GM21737 (cell line): ENCODE measurements around the gene MYO18B.

Experiments used
- ATAC-seq: cut with Tn5 transposase; IDR thresholded peaks from one replicate; pipeline ENCODE4 v1.9.1; 2021; ENCODE audit warnings: mild to moderate bottlenecking, moderate library complexity; ENCODE audit not compliant: unreplicated experiment

The MYO18B gene

DNA sequence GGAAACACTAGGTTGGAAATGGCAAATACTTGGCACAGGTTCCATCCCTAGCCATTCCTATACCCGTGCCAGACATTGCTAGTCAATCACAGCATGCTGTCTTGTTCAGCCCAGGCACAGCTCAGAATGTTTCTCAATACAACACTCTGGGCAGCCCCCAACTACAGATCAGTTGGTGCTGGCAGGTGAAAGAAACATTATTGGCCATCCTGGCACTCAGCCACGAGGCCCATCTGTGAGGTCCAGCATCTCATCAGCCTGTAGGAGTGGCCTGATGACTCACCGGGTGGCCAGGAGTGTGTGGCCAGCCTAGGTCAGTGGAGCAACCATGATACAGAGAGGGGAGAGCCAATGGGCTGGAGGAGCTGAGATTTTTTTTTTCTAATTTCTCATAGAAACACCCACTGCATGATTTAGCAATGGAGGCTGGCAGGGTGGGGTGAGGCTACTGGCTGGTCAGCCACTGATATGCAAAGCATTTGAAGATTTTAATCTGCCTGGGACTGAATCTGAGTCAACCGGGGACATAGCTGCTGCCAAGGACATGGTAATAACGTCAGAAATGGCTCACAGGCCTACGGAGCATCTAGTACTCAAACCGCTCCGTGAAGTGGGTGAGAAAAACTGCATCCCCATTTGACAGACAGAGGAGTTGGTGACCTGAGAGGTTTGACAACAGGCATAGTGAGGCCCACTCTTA, 5.4 kb downstream of the MYO18B start:
- no peak for ATAC-seq

DNA sequence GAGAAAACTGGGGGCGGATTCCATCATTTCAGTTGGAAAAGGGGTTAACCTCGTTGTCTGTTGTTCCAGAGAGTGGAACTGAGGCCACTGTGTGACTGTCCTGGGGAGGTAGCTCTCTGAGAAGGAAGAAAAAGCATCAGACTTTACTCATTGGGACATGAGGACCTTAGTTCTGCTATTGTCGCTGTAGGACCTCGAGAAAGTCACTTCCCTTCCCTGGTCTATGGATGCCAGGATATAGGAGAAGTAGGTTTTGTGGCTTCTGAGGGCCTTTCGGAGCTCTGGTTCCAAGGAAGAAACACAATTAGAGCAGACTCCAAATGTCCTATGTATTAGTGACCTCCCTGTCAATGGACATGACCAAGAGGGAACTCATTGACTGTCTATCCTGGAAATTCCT, 6.2 kb downstream of the MYO18B start:
- ATAC-seq: no peak

DNA sequence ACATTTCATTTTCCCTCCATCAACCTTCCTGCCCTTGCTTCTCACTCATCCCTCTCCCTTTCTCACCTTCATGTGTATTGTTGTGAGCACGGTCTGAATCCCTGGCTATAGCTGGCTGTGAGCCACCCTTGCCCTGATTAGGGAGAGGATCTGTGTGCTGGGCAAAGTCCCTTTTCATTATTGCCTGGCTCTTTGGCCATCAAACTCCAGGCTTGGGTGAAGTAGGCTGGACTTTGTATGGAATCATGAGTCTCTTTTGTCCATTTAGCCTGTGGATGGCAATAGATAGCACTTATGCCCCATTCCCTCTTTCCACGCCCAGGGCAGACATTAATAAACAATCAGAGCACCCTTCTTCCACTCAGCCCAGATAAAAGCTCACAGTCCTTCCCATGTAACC, 6.7 kb downstream of the MYO18B start:
- no peak for ATAC-seq

DNA sequence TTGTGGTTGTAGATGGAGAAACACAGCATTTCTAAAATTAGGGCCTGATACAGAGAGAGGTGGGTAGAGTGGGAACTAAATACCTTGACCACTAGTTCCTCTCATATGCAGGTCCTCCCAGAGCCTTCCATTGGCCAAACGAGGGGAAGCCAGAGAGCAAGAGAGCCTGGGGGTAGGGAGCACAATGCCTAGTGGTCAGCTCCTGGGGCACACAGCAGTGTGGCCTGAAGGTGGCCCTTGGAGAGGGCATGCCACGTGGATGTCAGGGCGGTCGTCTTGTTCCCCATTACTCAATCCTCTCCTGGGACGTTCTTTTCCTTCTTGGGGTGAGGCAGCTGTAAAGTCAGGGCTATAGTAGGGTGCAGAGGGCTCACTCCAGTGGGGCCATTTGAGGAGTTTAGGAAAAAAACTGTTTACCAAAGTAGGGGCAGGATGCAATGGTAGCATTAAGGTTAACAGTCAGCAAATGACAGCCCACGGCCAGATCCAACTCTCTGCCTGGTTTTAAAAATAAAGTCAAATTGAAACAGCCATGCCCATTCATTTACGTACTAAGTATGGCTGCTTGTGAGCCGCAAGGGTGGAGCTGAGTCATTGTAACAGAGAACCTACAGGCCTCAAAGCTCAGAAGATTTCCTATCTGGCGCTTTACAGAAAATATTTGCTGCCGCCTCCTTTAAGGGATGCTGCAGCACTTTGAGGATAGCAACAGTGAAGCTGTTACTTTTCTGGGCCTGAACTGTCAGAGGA, 7.6 kb downstream of the MYO18B start:
- ATAC-seq: no peak

DNA sequence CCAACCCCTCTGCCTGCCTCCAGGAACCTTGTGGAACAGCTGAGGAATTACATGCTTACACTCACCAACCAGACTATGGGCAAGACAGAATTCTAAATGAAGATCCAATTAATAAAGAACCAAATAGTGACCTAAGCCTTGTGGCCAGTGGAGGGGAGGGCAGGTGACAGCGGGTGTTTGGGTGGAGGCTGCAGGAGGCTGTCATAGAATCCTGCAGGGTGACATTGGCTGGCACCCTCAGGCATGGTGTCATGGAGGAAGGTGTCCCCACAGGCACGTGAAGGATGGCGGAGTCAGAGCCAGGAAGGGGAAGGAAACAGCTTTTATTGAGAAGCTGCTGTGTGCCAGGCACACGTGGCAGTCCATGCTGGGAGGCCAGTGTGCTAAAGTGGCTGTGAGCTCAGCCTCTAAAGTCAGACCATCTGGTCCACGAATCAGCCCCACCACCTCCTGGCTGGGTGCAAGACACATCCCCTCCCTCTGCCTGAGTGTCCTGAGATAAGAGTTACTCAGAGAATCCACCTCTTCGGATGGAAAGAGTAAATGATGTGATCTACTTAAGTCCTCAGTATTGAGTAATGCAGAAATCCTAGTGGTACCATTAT, 8.7 kb downstream of the MYO18B start:
- no peak for ATAC-seq

DNA sequence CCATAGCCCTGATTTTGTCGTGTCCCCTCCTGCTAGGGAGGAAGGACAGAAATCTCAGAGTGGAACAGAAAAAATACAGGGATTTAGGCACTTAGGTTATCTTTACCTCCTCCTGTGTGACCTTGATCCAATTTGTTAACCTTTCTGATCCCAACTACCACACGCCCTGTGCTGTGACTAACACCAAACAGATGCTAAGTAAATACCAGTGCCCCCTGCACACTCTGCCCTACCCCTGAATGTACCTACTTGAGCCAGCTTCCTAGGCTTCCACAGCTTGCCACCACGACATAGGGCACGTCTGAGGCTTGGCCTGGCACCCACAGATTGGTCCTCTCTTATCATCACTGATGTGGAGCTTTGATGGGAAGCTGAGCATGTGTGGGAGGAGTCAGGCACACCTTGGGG, 9.2 kb downstream of the MYO18B start:
- no peak for ATAC-seq

DNA sequence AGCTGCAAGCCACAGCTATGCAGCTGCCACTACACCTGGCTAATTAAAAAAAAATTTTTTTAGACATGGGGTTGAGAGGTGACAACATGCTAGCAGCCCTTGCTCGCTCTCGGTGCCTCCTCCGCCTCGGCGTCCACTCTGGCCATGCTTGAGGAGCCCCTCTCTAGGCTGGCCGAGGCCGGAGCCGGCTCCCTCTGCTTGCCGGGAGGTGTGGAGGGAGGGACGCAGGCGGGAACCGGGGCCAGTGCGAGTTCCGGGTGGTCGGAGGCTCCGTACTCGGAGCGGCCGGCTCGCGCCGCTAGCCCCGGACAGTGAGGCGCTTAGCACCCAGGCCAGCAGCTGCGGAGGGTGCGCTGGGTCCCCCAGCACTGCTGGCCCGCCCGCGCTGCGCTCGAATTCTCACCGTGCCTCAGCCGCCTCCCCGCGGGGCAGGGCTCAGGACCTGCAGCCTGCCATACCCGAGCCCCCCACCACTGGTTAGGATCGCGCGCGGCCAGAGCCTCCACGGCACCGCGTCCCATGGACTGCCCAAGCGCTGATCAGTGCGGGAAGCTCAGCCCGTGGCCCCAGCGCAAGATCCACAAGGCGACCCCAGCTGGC, 10.7 kb downstream of the MYO18B start:
- ATAC-seq: no peak

DNA sequence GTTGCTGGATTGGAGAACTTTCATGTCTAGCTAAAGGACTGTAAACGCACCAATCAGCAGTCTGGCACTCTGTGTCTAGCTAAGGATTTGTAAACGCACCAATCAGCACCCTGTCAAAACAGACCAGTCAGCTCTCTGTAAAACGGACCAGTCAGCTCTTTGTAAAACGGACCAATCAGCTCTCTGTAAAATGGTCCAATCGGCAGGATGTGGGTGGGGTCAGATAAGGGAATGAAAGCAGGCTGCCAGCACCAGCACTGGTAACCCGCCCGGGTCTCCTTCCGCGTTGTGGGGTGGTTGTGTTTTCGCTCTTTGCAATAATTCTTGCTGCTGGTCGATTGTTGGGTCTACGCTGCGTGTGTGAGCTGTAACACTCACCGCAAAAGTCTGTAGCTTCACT, 11.3 kb downstream of the MYO18B start:
- no peak for ATAC-seq

DNA sequence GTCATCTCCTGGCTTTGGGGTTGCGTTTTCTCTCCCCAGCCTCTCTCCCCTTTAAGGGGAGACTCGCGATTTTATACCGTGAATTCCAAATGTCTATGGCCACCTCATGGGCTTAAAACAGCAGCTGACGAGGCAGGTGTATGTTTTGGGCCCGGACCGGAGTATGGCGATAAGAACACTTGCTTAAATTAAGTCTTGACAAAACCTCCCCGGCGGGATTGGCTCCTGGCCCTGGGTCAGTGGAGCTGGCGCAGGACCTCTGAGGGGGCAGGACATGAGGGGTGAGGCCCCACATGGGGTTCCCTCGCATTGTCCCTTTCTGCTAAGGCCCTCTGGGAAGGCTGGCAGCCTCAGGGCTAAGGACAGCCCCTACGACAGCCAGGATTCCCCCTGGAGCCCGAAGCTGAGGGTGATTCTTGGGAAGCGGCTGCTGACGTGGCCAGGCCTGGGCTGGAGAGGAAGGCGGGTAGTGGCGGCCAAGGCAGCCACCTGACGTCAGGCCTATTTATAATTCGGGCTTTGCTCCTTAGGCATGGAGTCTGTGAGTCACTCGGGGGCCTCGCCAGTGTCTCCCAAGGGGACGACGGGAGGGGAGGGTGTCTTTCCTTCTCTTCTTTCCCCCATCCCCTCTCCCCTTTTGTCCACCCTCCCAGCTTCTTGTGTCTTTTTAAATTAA, 12.7 kb downstream of the MYO18B start:
- no peak for ATAC-seq

DNA sequence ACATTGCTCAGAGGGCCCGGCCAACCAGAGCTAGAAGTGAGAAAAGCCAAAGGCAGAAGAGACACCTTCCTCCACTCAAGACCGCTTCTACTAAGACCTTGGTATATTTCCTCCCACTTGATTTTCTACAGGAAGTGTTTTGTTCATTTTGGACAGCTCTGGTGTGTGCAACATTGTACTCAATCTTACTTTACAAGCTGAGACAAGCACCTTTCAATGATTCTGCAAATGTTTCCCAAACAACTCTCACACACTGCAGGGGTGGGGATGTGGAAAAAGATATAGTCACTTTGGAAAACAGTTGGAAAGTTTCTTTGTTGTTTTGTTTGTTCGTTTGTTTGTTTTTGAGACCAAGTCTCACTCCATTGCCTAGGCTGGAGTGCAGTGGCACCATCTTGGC, 15.7 kb downstream of the MYO18B start:
- ATAC-seq: no peak

DNA sequence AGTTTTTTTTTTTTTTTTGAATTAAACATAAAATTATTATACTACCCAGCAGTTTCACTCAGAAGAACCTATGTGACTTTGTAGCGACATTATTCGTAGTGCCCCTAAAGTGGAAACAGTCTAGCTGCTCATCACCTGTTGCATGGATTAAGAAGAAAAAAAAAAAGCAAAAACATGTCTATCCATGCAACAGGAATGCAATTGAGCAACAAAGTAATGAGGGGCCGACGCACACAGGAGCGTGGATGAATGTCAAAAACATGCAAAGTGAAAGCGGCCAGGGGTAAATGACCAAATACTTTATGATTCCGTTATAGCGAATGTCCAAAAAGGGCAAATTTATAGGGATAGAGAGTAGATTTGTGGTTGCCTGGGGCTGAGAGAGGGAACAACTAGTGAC, 16.3 kb downstream of the MYO18B start:
- ATAC-seq: no peak

DNA sequence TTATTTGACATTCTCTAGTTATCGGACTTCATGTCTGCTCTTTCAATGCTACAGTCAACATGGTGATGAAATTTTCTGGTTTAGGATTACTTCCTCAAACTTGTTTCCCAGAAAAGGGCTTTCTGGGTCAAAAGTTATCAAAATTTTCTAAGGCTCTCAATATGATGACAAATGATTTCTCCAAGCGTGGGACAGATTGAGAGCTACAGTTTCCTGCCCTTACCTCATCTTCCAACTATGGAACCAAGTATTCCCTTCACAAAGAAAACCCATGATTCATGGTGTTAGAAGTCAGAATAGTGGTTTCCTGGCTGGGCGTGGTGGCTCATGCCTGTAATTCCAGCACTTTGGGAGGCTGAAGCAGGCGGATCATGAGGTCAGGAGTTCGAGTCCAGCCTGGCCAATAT, 17.8 kb downstream of the MYO18B start:
- ATAC-seq: no peak

DNA sequence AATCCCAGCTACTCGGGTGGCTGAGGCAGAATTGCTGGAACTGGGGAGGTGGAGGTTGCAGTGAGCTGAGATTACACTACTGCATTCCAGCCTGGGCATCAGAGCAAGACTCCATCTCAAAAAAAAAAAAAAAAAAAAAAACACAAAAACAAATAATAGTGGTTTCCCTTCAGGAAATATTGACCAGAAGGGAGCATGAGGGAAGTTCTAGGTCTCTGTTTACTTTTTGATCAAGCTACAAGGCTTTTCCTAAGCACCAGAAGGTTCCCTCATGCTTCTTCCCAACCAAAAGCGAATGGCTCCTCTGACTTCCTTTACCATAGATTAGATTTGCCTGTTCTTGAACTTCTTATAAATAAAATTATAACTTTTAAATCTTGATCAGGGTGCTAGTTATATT, 18.3 kb downstream of the MYO18B start:
- ATAC-seq: no peak

DNA sequence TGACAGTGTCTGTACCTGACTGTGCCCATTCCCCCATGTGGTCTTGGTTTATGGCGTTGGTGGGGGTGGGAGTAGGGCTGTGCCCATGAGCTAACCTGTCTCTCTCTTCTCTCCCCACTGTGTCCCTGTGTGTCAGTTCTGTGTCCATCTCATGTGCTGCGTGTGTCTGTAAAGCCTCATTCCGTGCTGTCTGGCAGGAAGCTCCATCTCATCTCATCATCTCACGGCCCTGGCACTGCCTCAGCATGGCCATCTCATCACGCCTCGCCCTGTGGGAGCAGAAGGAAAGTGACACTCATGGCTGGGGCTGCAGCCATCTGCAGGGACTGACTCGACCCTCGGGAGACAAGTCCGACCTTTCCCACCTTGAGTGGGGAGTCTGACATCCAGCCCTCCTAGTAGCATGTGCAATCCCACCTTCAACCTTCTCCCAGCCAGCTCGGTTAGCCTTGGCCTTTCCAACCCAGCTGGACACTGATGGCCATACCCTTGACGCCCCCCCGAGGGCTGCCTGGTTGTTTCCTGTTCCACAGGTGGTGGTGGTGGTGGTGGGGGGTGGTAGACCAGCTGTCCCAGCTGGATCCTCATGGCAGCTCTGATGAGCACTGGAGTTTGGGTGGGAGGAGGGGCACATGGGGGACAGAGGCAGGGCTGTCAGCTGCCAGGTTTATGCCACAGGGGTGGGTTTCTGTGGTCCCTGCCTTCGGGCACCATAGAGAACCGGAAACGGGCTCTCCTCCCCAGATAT, 19.0 kb downstream of the MYO18B start:
- ATAC-seq: no peak

DNA sequence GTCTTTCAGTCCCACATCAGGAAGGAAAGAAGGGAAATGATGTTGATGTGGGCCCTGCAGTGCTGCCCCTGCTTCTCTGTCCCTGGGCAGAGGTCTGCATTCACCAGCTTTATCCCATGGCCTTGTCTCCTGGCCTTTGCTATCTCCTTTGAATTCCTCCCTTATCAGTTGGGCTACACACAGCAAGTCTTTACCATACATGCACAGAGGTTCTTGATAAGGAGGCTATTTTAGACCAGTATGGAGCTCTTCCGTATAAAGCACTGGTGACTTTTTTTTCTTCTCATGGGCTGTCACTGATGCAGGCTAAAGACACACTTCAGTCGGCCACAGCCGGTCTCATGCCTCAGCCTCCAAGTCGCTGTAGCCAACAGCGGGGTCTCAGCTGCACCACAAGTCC, 20.2 kb downstream of the MYO18B start:
- ATAC-seq: no peak

DNA sequence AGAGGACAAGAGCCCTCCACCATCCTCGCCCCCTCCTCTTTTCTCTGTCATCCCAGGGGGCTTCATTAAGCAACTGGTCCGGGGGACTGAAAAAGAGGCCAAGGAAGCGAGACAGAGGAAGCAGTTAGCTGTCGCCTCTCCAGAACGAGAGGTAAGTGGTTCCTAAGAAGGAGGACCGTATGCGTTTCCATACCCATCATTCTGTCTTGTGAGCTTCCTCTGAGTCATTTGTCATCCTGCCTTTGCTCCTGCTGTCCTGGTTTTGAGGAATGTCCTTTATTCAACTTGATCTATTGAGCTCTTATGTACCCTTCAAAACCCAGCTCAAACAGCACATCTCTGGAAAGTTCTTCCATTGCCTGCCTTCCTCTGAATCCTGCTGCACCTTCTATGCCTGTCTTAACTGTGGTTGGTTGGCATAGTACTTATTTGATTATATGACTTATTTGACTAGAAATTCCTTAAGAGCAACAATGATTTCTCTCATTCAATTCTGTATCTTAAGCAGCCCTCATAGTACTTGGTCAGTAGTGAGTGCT, 21.3 kb downstream of the MYO18B start:
- ATAC-seq: no peak

DNA sequence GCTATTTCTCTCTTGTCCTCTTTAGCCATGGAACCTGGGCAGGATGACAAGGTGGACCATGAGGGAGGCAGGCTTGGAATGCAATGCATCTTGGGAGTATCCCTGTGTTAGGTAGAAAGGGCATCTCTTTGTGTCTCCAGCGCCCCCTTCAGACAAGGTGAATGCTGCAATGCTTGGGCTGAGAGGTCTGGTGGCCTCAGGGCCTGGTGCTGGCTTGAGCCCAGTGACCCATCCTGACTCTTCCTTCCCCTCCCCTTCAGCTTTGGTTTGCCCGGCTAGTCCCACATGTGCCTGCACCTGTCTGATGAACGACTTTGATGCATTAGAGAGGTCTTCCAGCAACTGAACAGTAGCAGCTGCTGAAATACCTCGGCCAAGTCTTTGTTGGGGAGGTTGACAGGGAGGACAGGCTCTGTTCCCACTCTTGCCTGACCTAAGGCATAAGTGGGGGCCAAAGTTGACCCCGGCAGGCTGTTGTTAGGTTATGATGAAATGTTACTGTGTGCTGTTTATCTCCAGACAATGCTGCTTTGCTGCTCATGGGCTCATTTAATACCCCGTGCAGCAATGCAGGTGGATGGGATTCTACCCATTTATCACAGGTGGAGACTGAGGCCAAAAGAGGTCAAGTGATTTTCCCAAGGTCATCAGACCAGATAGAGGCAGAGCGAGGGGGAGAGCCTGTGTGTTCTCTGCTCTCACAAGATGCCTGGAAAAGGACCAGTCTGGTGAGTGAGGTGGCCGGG, 22.5 kb downstream of the MYO18B start:
- no peak for ATAC-seq

DNA sequence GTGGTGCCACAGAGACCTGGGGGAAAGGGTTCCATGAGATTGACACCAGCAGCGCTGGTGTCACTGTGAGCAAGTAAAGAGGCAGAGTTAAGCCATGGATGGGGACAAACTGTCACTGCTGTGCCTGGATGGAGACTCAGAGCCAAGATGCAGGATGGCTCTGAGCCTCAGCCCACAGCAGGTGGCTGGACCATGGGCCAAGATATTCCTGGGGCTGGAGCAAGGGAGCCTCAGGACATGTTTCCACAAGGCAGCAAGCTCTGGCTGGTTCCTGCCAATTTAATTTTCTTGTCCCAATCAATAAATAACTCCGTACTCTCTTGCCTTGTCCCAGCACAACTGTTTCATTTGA, 23.0 kb downstream of the MYO18B start:
- ATAC-seq: no peak

DNA sequence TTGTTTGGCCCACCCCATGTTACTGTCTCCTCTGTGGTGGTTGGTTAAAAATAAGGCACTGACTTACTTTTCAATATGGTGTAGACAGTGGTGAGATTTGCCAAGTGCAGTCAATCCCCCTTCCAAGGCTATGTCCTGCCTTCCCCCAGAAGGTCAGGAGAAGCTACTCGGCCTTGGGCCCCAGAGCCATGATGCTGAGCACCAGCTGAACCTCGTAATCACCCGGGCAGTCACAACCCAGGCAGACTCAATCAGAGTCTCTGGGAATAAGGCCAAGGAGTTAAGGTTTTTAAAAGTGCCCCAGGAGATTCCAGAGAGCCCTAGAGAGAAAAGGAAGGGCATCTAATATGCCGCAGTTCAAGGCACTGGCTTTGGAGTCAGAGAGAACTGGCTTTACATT, 23.8 kb downstream of the MYO18B start:
- no peak for ATAC-seq

DNA sequence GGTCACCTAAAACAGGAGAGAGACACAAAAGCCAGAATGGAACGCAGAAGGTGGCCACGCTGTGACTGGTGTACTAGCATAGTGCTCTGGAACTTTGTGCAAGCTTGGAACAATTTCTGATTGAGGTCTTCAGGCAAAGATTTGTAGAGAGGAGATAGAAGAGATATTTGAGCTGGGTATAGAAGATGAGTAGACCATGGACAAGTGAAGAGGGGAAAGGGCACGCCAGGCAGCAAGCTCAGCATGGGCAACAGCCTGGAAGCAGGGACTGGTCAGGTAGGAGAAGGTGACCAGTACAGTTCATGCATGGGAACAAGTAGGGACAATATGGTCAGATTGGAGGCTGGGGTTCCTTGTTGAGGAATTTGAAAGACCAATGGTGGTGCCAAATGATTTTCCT, 24.4 kb downstream of the MYO18B start:
- ATAC-seq: no peak
